A172 (cell line): ENCODE results near the gene PSMD1. TPM values are rescaled to one million over a fixed set of nuclear protein-coding genes. Genes with fewer than 3 reads are reported as not detected.

Experiments
- DNase-seq: peaks from one replicate; pipeline ENCODE4 v3.0.0-alpha.2; 2015; ENCODE audit warnings: low spot score
- total RNA-seq: library from RNA; depleted of rRNA; stranded (reverse); fragments of >200 nt; shearing (Covaris generic); gene quantifications from 2 replicates; pipeline ENCODE4 v1.2.3, GENCODE V29; 2014; rRNA removed

PSMD1 gene
- total RNA-seq, 1 experiment from 2014 or later: 259 TPM

GRCh38 chr2:231204146-231204545, 147.5 kb downstream of the PSMD1 start:
- no peak for DNase-seq

DNA sequence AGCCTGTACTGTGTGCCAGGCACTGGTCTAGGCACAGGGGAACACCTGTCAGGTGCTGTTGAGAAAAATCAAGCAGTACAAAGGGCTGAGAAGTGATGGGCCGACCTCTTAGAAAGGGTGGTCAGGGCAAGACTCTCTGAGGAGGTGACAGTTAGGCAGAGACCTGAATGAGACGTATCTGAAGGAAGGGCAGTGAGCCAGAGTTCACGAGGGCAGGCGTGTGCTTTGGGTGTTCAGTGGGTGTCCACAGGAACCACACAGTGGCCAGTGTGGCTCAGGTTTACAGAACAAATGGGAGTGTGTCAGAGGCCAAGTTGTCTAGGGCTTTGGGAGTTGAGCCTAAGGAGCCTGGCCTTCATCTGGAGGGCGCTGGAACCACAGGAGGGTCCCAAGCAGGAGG, 147.9 kb downstream of the PSMD1 start:
- no peak for DNase-seq

- DNase-seq: no peak
Measured at GRCh38 chr2:231207734-231208133, 151.1 kb downstream of the PSMD1 start.

GRCh38 chr2:231210782-231211181, 154.1 kb downstream of the PSMD1 start:
- DNase-seq: no peak

DNA sequence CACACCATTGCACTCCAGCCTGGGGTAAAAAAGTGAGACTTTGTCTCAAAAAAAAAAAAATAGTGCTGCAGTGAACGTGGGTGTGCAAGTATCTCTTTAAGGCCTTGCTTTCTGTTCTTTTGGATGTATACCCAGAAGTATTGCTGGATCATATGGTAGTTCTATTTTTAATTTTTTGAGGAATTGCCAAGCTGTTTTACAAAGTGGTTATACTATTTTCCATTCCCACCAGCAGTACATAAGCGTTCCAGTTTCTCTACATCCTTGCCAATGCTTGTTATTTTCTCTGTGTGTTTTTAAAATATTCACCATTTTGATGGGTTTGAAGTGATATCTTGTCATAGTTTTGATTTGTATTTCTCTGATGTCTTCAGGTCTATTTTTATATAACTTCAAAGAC, 154.8 kb downstream of the PSMD1 start:
- DNase-seq: no peak

DNA sequence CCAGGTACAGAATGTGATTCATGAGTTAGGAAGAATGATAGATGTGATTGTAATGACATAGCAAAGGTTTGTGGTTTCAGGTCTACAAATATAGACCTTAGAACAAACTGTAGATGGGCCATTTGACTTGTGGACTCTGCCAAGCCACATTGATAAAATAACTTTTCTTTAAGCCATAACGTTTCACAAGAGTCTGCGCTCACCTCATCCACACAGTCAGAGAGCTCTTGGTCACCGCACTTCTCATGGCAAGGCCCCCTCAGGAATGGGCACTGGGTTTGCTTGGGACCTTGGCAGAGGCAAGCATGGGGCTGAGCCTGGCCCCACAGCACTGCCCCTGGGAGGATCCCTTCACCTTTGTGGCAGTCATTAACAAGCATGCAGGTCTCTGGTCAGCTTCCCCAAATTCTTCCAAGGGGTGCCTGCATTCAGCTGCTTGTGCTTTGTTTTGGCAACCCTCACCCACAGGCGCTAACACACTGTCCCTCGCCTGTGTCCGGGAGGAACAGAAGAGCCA, 155.7 kb downstream of the PSMD1 start:
- DNase-seq: peak; percentile 78

GRCh38 chr2:231213931-231214642, 157.4 kb downstream of the PSMD1 start:
- no peak for DNase-seq

DNA sequence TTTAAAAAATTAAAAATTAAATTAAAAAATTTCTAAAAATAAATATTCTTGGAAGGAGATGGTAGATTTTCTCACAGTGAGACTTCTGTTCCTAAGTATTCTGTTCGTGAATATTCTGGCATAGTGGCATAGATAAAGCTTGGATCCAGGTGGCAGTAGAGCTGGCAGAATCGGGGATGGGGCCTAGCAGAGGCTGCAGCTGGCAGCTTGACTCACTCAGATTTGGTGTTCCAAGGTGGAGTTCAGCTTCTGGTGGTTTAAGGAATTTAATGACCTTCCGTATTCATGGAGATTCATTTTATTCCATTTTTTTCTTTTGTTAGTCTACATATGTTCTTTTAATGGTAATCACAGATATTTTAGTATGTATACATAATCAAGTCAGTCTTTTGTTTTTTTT, 161.7 kb downstream of the PSMD1 start:
- DNase-seq: peak; percentile 17

DNA sequence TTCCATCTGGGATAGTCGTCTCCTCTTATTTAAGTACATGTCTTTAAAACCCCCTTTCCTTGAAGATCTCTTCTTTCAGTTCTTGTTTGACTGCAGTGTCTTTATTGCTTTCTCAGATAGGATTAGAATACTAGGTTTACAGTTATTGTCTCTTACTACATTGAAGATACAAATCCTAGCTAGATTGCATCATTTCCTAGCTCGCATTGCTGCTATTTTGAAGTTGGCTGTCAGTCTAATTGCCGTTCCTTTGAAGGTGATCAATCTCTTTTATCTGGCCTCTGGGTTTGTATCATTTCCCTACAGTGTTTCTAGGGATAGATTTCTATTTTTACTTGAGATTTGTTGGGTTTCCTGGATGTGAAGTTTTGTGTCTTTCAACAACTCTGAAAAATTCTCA, 162.6 kb downstream of the PSMD1 start:
- no peak for DNase-seq

GRCh38 chr2:231221761-231222160, 165.1 kb downstream of the PSMD1 start:
- no peak for DNase-seq

Other genes with a start within 250 kb of the PSMD1 start
- 52.0 and 53.4 TPM in 2 replicates for gene ITM2C, start 191.9 kb upstream of the PSMD1 start, total RNA-seq
- 0.24 TPM in 1 of 2 replicates, not detected in the other for gene GPR55, start 131.6 kb upstream of the PSMD1 start, total RNA-seq
- not detected in 2 replicates for gene SPATA3, start 60.7 kb upstream of the PSMD1 start, total RNA-seq
- gene C2orf72, start 19.3 kb upstream of the PSMD1 start, total RNA-seq: 2.6 and 10.8 TPM in 2 replicates
- 0.07 TPM in 1 of 2 replicates, not detected in the other for gene HTR2B, start 68.2 kb downstream of the PSMD1 start, total RNA-seq
- 56.5 and 69.8 TPM in 2 replicates for gene ARMC9, start 141.8 kb downstream of the PSMD1 start, total RNA-seq